K562 (cell line): Measurements from ENCODE around the gene BAMBI. TPM values are rescaled to one million over a fixed set of nuclear protein-coding genes. Genes with fewer than 3 reads are reported as not detected.

Source experiments
- BCOR ChIP-seq: fragments of 450-650 bp; IDR thresholded peaks from 2 replicates; pipeline ENCODE4 v1.6.1; 2016
- BRF1 ChIP-seq: IDR thresholded peaks from 3 replicates; pipeline ENCODE4 v1.6.1; 2011; ENCODE audit warnings: borderline replicate concordance, mild to moderate bottlenecking; ENCODE audit not compliant: insufficient read length; ENCODE audit errors: extremely low read depth
- CBFA2T3 ChIP-seq: fragments of 450-650 bp; IDR thresholded peaks from 2 replicates; pipeline ENCODE4 v1.6.1; 2017
- CBX3 ChIP-seq, 2 experiments: IDR thresholded peaks; 1 replicate in 1 of 2; 2 replicates in 1 of 2; pipeline ENCODE4 v1.6.1; 2012; ENCODE audit warnings: inconsistent platforms in 2 of 2, low read length in 2 of 2, borderline replicate concordance in 1 of 2, control low read depth in 1 of 2
- CXXC5 ChIP-seq: fragments of 250-450 bp; sonication (Bioruptor Pico); IDR thresholded peaks from 2 replicates; pipeline ENCODE4 v1.8.0; 2022; ENCODE audit warnings: inconsistent platforms, mild to moderate bottlenecking, moderate library complexity
- ETS2 ChIP-seq: IDR thresholded peaks from 2 replicates; pipeline ENCODE4 v1.6.1; 2016; ENCODE audit warnings: borderline replicate concordance, missing genetic modification characterization, mild to moderate bottlenecking, moderate library complexity, missing compliant biosample characterization; ENCODE audit not compliant: poor library complexity, severe bottlenecking
- HDAC1 ChIP-seq, 2 experiments: fragments of 450-650 bp; IDR thresholded peaks; 2 replicates each; pipeline ENCODE4 v1.6.1; 2016 to 2017; ENCODE audit warnings: inconsistent platforms in 1 of 2, mild to moderate bottlenecking in 1 of 2, moderate library complexity in 1 of 2
- JUND ChIP-seq, 2 experiments: IDR thresholded peaks; 2 replicates in 1 of 2; 3 replicates in 1 of 2; pipeline ENCODE4 v1.6.1; 2011; ENCODE audit warnings: borderline replicate concordance in 2 of 2, low read depth in 2 of 2, low read length in 2 of 2, improper control_type of control experiment in 1 of 2, missing biosample characterization in 1 of 2, missing genetic modification characterization in 1 of 2, missing genetic modification reagents in 1 of 2
- MEIS2 ChIP-seq: fragments of 450-650 bp; IDR thresholded peaks from 2 replicates; pipeline ENCODE4 v1.6.1; 2014; ENCODE audit warnings: mild to moderate bottlenecking; ENCODE audit not compliant: partially characterized antibody
- MTA2 ChIP-seq: fragments of 450-650 bp; IDR thresholded peaks from 2 replicates; pipeline ENCODE4 v1.6.1; 2016; ENCODE audit warnings: low read depth
- MTA3 ChIP-seq: fragments of 450-650 bp; formaldehyde crosslinking; IDR thresholded peaks from 2 replicates; pipeline ENCODE4 v1.6.1; 2017; ENCODE audit warnings: mild to moderate bottlenecking, borderline replicate concordance
- NCOR1 ChIP-seq: fragments of 450-650 bp; IDR thresholded peaks from 2 replicates; pipeline ENCODE4 v1.6.1; 2016; ENCODE audit warnings: mild to moderate bottlenecking, moderate library complexity
- PHB2 ChIP-seq: fragments of 450-650 bp; IDR thresholded peaks from 2 replicates; pipeline ENCODE4 v1.6.1; 2017; ENCODE audit warnings: low read depth
- SIRT6 ChIP-seq: IDR thresholded peaks from one replicate; pipeline ENCODE4 v1.6.1; 2012; ENCODE audit warnings: low read depth, mild to moderate bottlenecking, control low read depth, inconsistent platforms, low read length, moderate library complexity
- TBL1XR1 ChIP-seq, 2 experiments: IDR thresholded peaks; 2 replicates each; pipeline ENCODE4 v1.6.1; 2012; ENCODE audit warnings: improper control_type of control experiment in 2 of 2, low read length in 2 of 2, mild to moderate bottlenecking in 1 of 2
- TEAD2 ChIP-seq: fragments of 450-650 bp; IDR thresholded peaks from 2 replicates; pipeline ENCODE4 v1.6.1; 2016; ENCODE audit warnings: missing genetic modification characterization, control low read depth, missing compliant biosample characterization
- XRCC4 ChIP-seq: IDR thresholded peaks from one replicate; pipeline ENCODE4 v1.6.1; 2011; ENCODE audit not compliant: insufficient read depth, insufficient read length; ENCODE audit errors: extremely low read depth
- YBX1 ChIP-seq: fragments of 450-650 bp; IDR thresholded peaks from 2 replicates; pipeline ENCODE4 v1.7.1; 2016; ENCODE audit warnings: mild to moderate bottlenecking
- ZNF57 ChIP-seq: fragments of 450-650 bp; formaldehyde crosslinking; IDR thresholded peaks from 2 replicates; pipeline ENCODE4 v1.4.0; 2020; ENCODE audit warnings: mild to moderate bottlenecking, moderate library complexity
- ZNF830 ChIP-seq: fragments of 250-450 bp; sonication (Bioruptor Pico); IDR thresholded peaks from 2 replicates; pipeline ENCODE4 v1.5.0; 2021; ENCODE audit warnings: mild to moderate bottlenecking
- polyA plus RNA-seq, 8 experiments: library from polyadenylated mRNA; depleted of rRNA in 4 of 8; stranded (reverse) in 5 of 8; unstranded in 3 of 8; fragments of >200 nt; fragmentation: Nextera tagmentation in 2 of 8; fragmentation: Illumina TruSeq in 1 of 8; extraction: Ambion mirVana in 2 of 8; extraction: Trizol in 1 of 8; gene quantifications; 2 replicates each; pipeline versions ENCODE4 v1.2.1 to v1.2.3, GENCODE V29; 2011 to 2014; ENCODE audit warnings: inconsistent platforms in 1 of 8, missing spikeins in 1 of 8
- total RNA-seq, 7 experiments: library from RNA; depleted of rRNA in 6 of 7; stranded (reverse); fragments of >200 nt in 6 of 7; fragmentation: Illumina TruSeq in 2 of 7; extraction: Trizol in 2 of 7; gene quantifications; 2 replicates each; pipeline versions ENCODE4 v1.2.1 to v1.2.3, GENCODE V29; 2011 to 2021; ENCODE audit warnings: low replicate concordance in 1 of 7
- TF ChIP-seq, protein P1 (sequence below), 2 experiments: IDR thresholded peaks in 1 of 2; conservative IDR thresholded peaks in 1 of 2; 2 replicates each; pipeline ENCODE4 v1.6.1; 2016; ENCODE audit warnings: low read depth in 2 of 2, mild to moderate bottlenecking in 1 of 2, missing compliant biosample characterization in 1 of 2, missing genetic modification characterization in 1 of 2, moderate library complexity in 1 of 2
- TF ChIP-seq, protein P2 (sequence below): fragments of 450-650 bp; IDR thresholded peaks from 2 replicates; pipeline ENCODE4 v1.6.1; 2016
- TF ChIP-seq, protein P3 (sequence below), 2 experiments: fragments of 250-450 bp in 1 of 2; fragments of 450-650 bp in 1 of 2; sonication (Bioruptor Pico) in 1 of 2; IDR thresholded peaks; 2 replicates each; pipeline versions ENCODE4 v1.6.1 to v1.8.0; 2016 to 2021; ENCODE audit warnings: mild to moderate bottlenecking in 2 of 2, moderate library complexity in 2 of 2, missing compliant biosample characterization in 1 of 2, missing genetic modification characterization in 1 of 2

BAMBI gene
- total and polyA plus RNA-seq, 9 of the 15 experiments (the other 6 are each of a cell fraction or from before 2014, with no cell fraction given) = 2.0 to 21.8 (median 13.5) TPM

DNA sequence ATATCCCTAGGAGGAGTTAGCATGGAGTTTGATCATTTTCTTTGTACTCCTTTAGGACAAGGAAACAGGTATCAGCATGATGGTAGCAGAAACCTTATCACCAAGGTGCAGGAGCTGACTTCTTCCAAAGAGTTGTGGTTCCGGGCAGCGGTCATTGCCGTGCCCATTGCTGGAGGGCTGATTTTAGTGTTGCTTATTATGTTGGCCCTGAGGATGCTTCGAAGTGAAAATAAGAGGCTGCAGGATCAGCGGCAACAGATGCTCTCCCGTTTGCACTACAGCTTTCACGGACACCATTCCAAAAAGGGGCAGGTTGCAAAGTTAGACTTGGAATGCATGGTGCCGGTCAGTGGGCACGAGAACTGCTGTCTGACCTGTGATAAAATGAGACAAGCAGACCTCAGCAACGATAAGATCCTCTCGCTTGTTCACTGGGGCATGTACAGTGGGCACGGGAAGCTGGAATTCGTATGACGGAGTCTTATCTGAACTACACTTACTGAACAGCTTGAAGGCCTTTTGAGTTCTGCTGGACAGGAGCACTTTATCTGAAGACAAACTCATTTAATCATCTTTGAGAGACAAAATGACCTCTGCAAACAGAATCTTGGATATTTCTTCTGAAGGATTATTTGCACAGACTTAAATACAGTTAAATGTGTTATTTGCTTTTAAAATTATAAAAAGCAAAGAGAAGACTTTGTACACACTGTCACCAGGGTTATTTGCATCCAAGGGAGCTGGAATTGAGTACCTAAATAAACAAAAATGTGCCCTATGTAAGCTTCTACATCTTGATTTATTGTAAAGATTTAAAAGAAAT lies 4.8 kb downstream of the BAMBI start (continued):
- TF ChIP-seq TEAD2 (tag) (0 out of 2 replicates have a peak, but pooled peaks have one; percentile 41), CXXC5 (CRISPR knock-in tag) (peak; percentile 57), BCOR (peak; percentile 71), MTA2 (peak; percentile 77), PHB2 (0 out of 2 replicates have a peak, but pooled peaks have one; percentile 57), SIRT6 (no peak), CBFA2T3 (peak; percentile 92), JUND (IDR thresholded peaks at IDR 0.05; ENCODE audit: borderline replicate concordance, low read depth, low read length) (0 out of 2 replicates have a peak, but pooled peaks have one; percentile 7), JUND (tag; IDR thresholded peaks at IDR 0.05; ENCODE audit: borderline replicate concordance, low read depth, low read length) (no peak), XRCC4 (no peak), CBX3 (IDR thresholded peaks at IDR 0.05; ENCODE audit: borderline replicate concordance in 1 of 2, low read length in 2 of 2) (peak in 1 of 2 experiments; percentile 19; a peak in 1 of 3 replicates), MEIS2 (peak; percentile 85), HDAC1 (IDR thresholded peaks at IDR 0.05) (0 out of 4 replicates have a peak, but pooled peaks of 1 of the 2 experiments have one; percentile 47), NCOR1 (peak; percentile 74), ZNF830 (no peak), MTA3 (peak; percentile 62; the same call in 1 of the 2 replicates), BRF1 (no peak), YBX1 (no peak), ETS2 (no peak), TBL1XR1 (IDR thresholded peaks at IDR 0.05; ENCODE audit: low read length in 2 of 2) (0 out of 4 replicates have a peak, but pooled peaks of 1 of the 2 experiments have one; percentile 11), ZNF57 (CRISPR knock-in tag) (no peak)
- TF ChIP-seq, protein P1, sequence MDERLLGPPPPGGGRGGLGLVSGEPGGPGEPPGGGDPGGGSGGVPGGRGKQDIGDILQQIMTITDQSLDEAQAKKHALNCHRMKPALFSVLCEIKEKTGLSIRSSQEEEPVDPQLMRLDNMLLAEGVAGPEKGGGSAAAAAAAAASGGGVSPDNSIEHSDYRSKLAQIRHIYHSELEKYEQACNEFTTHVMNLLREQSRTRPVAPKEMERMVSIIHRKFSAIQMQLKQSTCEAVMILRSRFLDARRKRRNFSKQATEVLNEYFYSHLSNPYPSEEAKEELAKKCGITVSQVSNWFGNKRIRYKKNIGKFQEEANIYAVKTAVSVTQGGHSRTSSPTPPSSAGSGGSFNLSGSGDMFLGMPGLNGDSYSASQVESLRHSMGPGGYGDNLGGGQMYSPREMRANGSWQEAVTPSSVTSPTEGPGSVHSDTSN (CRISPR knock-in tag; IDR thresholded peaks at IDR 0.05; ENCODE audit: low read depth) = no peak
- TF ChIP-seq, protein P1 (tag; conservative IDR thresholded peaks at IDR 0.05; ENCODE audit: low read depth) = peak; percentile 73
- TF ChIP-seq, protein P2, sequence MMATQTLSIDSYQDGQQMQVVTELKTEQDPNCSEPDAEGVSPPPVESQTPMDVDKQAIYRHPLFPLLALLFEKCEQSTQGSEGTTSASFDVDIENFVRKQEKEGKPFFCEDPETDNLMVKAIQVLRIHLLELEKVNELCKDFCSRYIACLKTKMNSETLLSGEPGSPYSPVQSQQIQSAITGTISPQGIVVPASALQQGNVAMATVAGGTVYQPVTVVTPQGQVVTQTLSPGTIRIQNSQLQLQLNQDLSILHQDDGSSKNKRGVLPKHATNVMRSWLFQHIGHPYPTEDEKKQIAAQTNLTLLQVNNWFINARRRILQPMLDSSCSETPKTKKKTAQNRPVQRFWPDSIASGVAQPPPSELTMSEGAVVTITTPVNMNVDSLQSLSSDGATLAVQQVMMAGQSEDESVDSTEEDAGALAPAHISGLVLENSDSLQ = peak; percentile 25
- TF ChIP-seq, protein P3, sequence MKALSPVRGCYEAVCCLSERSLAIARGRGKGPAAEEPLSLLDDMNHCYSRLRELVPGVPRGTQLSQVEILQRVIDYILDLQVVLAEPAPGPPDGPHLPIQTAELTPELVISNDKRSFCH (CRISPR knock-in tag; IDR thresholded peaks at IDR 0.05) = no peak
- TF ChIP-seq, protein P3 (tag; IDR thresholded peaks at IDR 0.05) = peak; percentile 34; the same call in 1 of the 2 replicates
